Measurements from ENCODE around the gene FLNB.
A peak's percentile ranks its signal among the peaks of the same experiment; 100 is the strongest.

Gene FLNB

GRCh38 chr3:58164906-58165821 lies 156.9 kb downstream of the FLNB start:
- Histone ChIP-seq H3K9ac (ENCODE audit: low read depth, low read length, poor library complexity) (peak overlapping the region; percentile 44), H3K27ac (replicated peaks; ENCODE audit: low read length) (peak overlapping the region; percentile 93), H2AK5ac (ENCODE audit: low read depth, low read length) (peak overlapping the region; percentile 94), H3K4ac (ENCODE audit: low read length) (no peak overlapping the region), H2BK15ac (ENCODE audit: low read length) (peak overlapping the region; percentile 50), H3K14ac (ENCODE audit: low read length) (peak overlapping the region; percentile 58), H4K8ac (ENCODE audit: low read depth, low read length) (peak overlapping the region; percentile 93), H3K27me3 (ENCODE audit: control insufficient read depth in 3 of 3, insufficient read depth in 3 of 3, low read depth in 1 of 3, low read length in 3 of 3) (no peaks in the 10 kb centered on the region), H2AFZ (ENCODE audit: low read length) (no peak overlapping the region), H3K79me1 (ENCODE audit: low read depth, low read length) (no peaks in the 10 kb centered on the region), H3K4me1 (ENCODE audit: control insufficient read depth in 2 of 2, insufficient read depth in 1 of 2, low read depth in 1 of 2, low read length in 2 of 2) (peaks cover 0 to 23% of the 10 kb centered on the region in 2 donors), H2BK12ac (ENCODE audit: low read length) (peak overlapping the region; percentile 64), H3K4me2 (ENCODE audit: insufficient read depth, low read length, poor library complexity, severe bottlenecking) (peak overlapping the region; percentile 21), H4K91ac (ENCODE audit: low read depth, low read length, poor library complexity) (peak overlapping the region; percentile 73), H3K18ac (ENCODE audit: low read length) (peak overlapping the region; percentile 91), H3K23ac (ENCODE audit: low read depth, low read length, poor library complexity) (no peak overlapping the region), H2BK5ac (ENCODE audit: low read length) (peak overlapping the region; percentile 55), H3K4me3 (ENCODE audit: low read length in 2 of 2) (no peak overlapping the region), H3K9me3 (replicated peaks in 1 of 2; ENCODE audit: control insufficient read depth in 2 of 2, insufficient read depth in 1 of 2, low read depth in 1 of 2, low read length in 2 of 2) (peaks cover 0 to 2% of the 10 kb centered on the region in 2 donors), H3K36me3 (replicated peaks in 1 of 2; ENCODE audit: control insufficient read depth in 2 of 2, insufficient read depth in 2 of 2, low read length in 2 of 2) (peaks cover 9 to 12% of the 10 kb centered on the region in 2 donors), H2BK120ac (ENCODE audit: low read depth, low read length) (no peak overlapping the region)
- no CpG with 5 or more reads among the region's 16 CpGs for WGBS, 2 donors (ENCODE audit: extremely low coverage in 2 of 2, insufficient read length in 2 of 2, insufficient replicate concordance in 1 of 2)
- DNase-seq (ENCODE audit: low spot score), result peak; percentile 50

DNA sequence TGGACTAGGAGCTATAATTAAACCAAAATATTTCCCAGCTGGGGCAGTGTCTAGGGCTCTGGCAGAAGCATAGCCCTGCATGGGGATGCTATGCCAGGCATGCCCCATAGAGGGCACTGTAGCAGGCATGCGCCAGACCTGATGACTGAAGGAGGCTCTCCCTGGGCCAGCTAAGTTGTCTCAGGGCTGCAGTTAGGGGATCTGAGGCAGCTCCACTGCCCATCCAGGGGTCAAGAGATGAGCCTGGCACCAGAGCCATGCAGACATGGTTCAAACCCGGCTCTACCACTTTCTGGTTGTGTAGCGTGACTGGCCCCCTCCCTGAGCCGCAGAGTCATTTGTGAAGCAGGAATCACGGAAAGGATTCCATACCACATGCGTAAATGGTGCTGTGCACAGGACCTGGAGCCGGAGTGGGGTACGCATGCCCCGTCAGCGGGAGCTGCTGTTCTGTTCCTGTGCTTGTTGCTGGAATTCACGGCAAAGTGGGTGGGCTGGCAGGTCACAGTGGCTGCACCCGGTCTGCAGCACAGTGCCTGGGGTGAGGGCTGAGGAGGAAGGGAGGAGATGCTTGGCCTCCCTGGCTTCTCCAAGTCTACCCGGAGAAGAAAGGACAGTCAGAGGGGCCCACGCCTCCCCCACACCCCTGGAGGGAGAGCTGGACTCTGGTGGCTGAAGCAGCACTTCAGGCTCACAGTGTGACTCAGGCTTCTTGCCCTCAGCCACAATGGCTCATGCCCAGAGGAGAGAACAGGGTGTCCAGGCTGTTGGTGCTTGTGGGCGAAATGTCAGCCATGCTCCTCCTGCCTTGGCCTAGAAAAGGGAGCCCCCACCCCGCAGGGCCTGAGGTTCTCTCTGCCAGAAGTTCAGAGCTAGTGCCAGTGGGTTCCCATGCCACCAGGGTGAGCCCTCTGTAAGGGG lies 159.5 kb downstream of the FLNB start:
- peak overlapping the region; percentile 27 for H3K14ac ChIP-seq (ENCODE audit: low read length)
- no peaks in the 10 kb centered on the region for H3K79me1 ChIP-seq (ENCODE audit: low read depth, low read length)
- H3K27me3 ChIP-seq (ENCODE audit: control insufficient read depth in 3 of 3, insufficient read depth in 3 of 3, low read depth in 1 of 3, low read length in 3 of 3), result no peaks in the 10 kb centered on the region
- peak overlapping the region; percentile 77 for H2AK5ac ChIP-seq (ENCODE audit: low read depth, low read length)
- H3K4me3 ChIP-seq (ENCODE audit: low read length in 2 of 2), result no peak overlapping the region
- no peak overlapping the region for H2BK12ac ChIP-seq (ENCODE audit: low read length)
- no peak overlapping the region for H3K4ac ChIP-seq (ENCODE audit: low read length)
- no peak overlapping the region for H4K8ac ChIP-seq (ENCODE audit: low read depth, low read length)
- peaks cover 6 to 14% of the 10 kb centered on the region in 2 donors for H3K36me3 ChIP-seq (replicated peaks in 1 of 2; ENCODE audit: control insufficient read depth in 2 of 2, insufficient read depth in 2 of 2, low read length in 2 of 2)
- no peak for DNase-seq (ENCODE audit: low spot score)
- H3K23ac ChIP-seq (ENCODE audit: low read depth, low read length, poor library complexity), result peak overlapping the region; percentile 40
- no peak overlapping the region for H2BK120ac ChIP-seq (ENCODE audit: low read depth, low read length)
- no peak overlapping the region for H3K4me2 ChIP-seq (ENCODE audit: insufficient read depth, low read length, poor library complexity, severe bottlenecking)
- peaks cover 0 to 22% of the 10 kb centered on the region in 2 donors for H3K4me1 ChIP-seq (ENCODE audit: control insufficient read depth in 2 of 2, insufficient read depth in 1 of 2, low read depth in 1 of 2, low read length in 2 of 2)
- peak overlapping the region; percentile 57 for H3K18ac ChIP-seq (ENCODE audit: low read length)
- peak overlapping the region; percentile 57 for H4K91ac ChIP-seq (ENCODE audit: low read depth, low read length, poor library complexity)
- H3K27ac ChIP-seq (replicated peaks; ENCODE audit: low read length), result no peak overlapping the region
- WGBS, 2 donors (ENCODE audit: extremely low coverage in 2 of 2, insufficient read length in 2 of 2, insufficient replicate concordance in 1 of 2), result no CpG with 5 or more reads among the region's 16 CpGs
- no peak overlapping the region for H2AFZ ChIP-seq (ENCODE audit: low read length)
- no peaks in the 10 kb centered on the region for H3K9me3 ChIP-seq (replicated peaks in 1 of 2; ENCODE audit: control insufficient read depth in 2 of 2, insufficient read depth in 1 of 2, low read depth in 1 of 2, low read length in 2 of 2)
- H2BK5ac ChIP-seq (ENCODE audit: low read length), result peak overlapping the region; percentile 76
- peak overlapping the region; percentile 35 for H2BK15ac ChIP-seq (ENCODE audit: low read length)
- peak overlapping the region; percentile 53 for H3K9ac ChIP-seq (ENCODE audit: low read depth, low read length, poor library complexity)

- Histone ChIP-seq H2BK12ac (ENCODE audit: low read length) (no peak overlapping the region), H3K9me3 (replicated peaks in 1 of 2; ENCODE audit: control insufficient read depth in 2 of 2, insufficient read depth in 1 of 2, low read depth in 1 of 2, low read length in 2 of 2) (no peaks in the 10 kb centered on the region), H3K14ac (ENCODE audit: low read length) (no peak overlapping the region), H2AK5ac (ENCODE audit: low read depth, low read length) (no peak overlapping the region), H2BK15ac (ENCODE audit: low read length) (no peak overlapping the region), H3K9ac (ENCODE audit: low read depth, low read length, poor library complexity) (no peak overlapping the region), H3K79me1 (ENCODE audit: low read depth, low read length) (no peaks in the 10 kb centered on the region), H3K23ac (ENCODE audit: low read depth, low read length, poor library complexity) (no peak overlapping the region), H3K4me2 (ENCODE audit: insufficient read depth, low read length, poor library complexity, severe bottlenecking) (no peak overlapping the region), H4K8ac (ENCODE audit: low read depth, low read length) (no peak overlapping the region), H2BK5ac (ENCODE audit: low read length) (peak overlapping the region; percentile 76), H3K4me1 (ENCODE audit: control insufficient read depth in 2 of 2, insufficient read depth in 1 of 2, low read depth in 1 of 2, low read length in 2 of 2) (peaks cover 0 to 24% of the 10 kb centered on the region in 2 donors), H3K27ac (replicated peaks; ENCODE audit: low read length) (no peak overlapping the region), H2BK120ac (ENCODE audit: low read depth, low read length) (no peak overlapping the region), H3K4me3 (ENCODE audit: low read length in 2 of 2) (no peak overlapping the region), H3K4ac (ENCODE audit: low read length) (no peak overlapping the region), H3K18ac (ENCODE audit: low read length) (no peak overlapping the region), H4K91ac (ENCODE audit: low read depth, low read length, poor library complexity) (no peak overlapping the region), H3K27me3 (ENCODE audit: control insufficient read depth in 3 of 3, insufficient read depth in 3 of 3, low read depth in 1 of 3, low read length in 3 of 3) (no peaks in the 10 kb centered on the region), H3K36me3 (replicated peaks in 1 of 2; ENCODE audit: control insufficient read depth in 2 of 2, insufficient read depth in 2 of 2, low read length in 2 of 2) (peaks cover 4 to 14% of the 10 kb centered on the region in 2 donors), H2AFZ (ENCODE audit: low read length) (no peak overlapping the region)
- no peak for DNase-seq (ENCODE audit: low spot score)
- no CpG with 5 or more reads among the region's 7 CpGs for WGBS, 2 donors (ENCODE audit: extremely low coverage in 2 of 2, insufficient read length in 2 of 2, insufficient replicate concordance in 1 of 2)
Observed at GRCh38 chr3:58168498-58168897, 160.3 kb downstream of the FLNB start.

Measured in neuronal stem cell (in vitro differentiated cells).